Astrocyte of the spinal cord (primary cell): Measurements from ENCODE around the gene WNT7B.

Source experiments
- DNase-seq: peaks from one replicate; pipeline ENCODE4 v3.0.0; 2011; ENCODE audit warnings: low read depth, low spot score
- H3K4me3 ChIP-seq: 2 replicates; pipeline ENCODE4 v1.5.1; 2011; ENCODE audit warnings: low read depth, mild to moderate bottlenecking, low read length, moderate library complexity
- CTCF ChIP-seq: IDR thresholded peaks from 2 replicates; pipeline ENCODE4 v1.5.1; 2012; ENCODE audit warnings: low read depth, mild to moderate bottlenecking, low read length, inconsistent platforms
- in situ Hi-C: cut with HindIII; loops from 2 replicates; pipeline ENCODE4 v1.10.0; 2017; ENCODE audit warnings: low sequenced_read_pairs

Gene WNT7B

GRCh38 chr22:45953178-45953577, 23.8 kb downstream of the WNT7B start:
- TF ChIP-seq CTCF: no peak
- in situ Hi-C loops: no loop called here
- no peak for DNase-seq
- H3K4me3 ChIP-seq: no peak overlapping the region

- H3K4me3 ChIP-seq: no peak overlapping the region
- no peak for DNase-seq
- no peak for TF ChIP-seq CTCF
- in situ Hi-C loops: no loop called here
Observed at GRCh38 chr22:45952553-45952952, 24.4 kb downstream of the WNT7B start.

GRCh38 chr22:45952151-45952550, 24.8 kb downstream of the WNT7B start:
- TF ChIP-seq CTCF: no peak
- DNase-seq: no peak
- in situ Hi-C loops: no loop called here
- no peak overlapping the region for H3K4me3 ChIP-seq

GRCh38 chr22:45949891-45950290, 27.1 kb downstream of the WNT7B start:
- H3K4me3 ChIP-seq: no peak overlapping the region
- no peak for TF ChIP-seq CTCF
- in situ Hi-C loops: no loop called here
- no peak for DNase-seq

GRCh38 chr22:45949258-45949870, 27.6 kb downstream of the WNT7B start:
- in situ Hi-C loops: no loop called here
- DNase-seq: no peak
- H3K4me3 ChIP-seq: no peak overlapping the region
- TF ChIP-seq CTCF: no peak

- DNase-seq: no peak
- no peak for TF ChIP-seq CTCF
- H3K4me3 ChIP-seq: no peak overlapping the region
- in situ Hi-C loops: no loop called here
Observed at GRCh38 chr22:45948081-45948648, 28.8 kb downstream of the WNT7B start.
